ENCODE measurements around the gene ZNF687. TPM values are rescaled to one million over a fixed set of nuclear protein-coding genes. Genes with fewer than 3 reads are reported as not detected.

Gene ZNF687
- total RNA-seq, 1 donor from 2014 or later = 39.9 TPM

DNA sequence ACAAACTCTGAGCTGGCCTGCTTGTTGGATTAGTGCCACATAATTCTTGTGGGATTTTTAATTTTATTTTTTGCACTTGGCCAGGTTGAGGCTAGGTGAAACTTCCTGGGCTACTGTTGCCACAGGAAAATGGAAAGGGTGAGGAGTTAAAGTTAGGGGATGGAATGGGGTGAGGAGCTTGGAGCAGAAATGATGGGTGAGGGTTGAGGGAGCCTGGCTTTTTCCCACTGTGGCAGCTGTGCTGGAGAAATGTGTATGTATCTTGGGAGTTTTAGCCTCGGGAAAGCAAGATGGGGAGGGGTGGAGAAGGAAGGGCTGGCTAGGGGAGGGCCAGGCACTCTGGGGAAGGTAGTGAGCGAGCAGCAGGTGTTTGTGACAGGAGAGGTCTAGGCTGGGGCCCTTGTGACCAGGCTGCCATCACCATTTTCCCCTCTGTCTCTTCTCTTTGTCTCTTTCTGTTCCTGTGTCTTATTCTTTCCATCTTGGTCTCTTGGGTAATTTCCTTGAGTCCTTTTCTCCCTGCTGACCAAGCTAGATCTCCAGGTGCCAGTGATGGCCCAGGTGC lies 2.0 kb downstream of the ZNF687 start:
- H3K4me3 Mint-ChIP-seq = peak overlapping the region; percentile 100
- DNase-seq (ENCODE audit: low read depth, low spot score) = no peak
- H3K27me3 Mint-ChIP-seq (ENCODE audit: low read depth) = peaks cover 4% of the 10 kb centered on the region
- H3K36me3 Mint-ChIP-seq (ENCODE audit: low read depth) = peaks cover 5% of the 10 kb centered on the region
- H3K4me1 Mint-ChIP-seq = peaks cover 26% of the 10 kb centered on the region
- H3K9me3 Mint-ChIP-seq = no peaks in the 10 kb centered on the region
- no peak for TF ChIP-seq CTCF (conservative IDR thresholded peaks at IDR 0.05)
- peak overlapping the region; percentile 48 for H3K27ac Mint-ChIP-seq (ENCODE audit: unreplicated experiment)

DNA sequence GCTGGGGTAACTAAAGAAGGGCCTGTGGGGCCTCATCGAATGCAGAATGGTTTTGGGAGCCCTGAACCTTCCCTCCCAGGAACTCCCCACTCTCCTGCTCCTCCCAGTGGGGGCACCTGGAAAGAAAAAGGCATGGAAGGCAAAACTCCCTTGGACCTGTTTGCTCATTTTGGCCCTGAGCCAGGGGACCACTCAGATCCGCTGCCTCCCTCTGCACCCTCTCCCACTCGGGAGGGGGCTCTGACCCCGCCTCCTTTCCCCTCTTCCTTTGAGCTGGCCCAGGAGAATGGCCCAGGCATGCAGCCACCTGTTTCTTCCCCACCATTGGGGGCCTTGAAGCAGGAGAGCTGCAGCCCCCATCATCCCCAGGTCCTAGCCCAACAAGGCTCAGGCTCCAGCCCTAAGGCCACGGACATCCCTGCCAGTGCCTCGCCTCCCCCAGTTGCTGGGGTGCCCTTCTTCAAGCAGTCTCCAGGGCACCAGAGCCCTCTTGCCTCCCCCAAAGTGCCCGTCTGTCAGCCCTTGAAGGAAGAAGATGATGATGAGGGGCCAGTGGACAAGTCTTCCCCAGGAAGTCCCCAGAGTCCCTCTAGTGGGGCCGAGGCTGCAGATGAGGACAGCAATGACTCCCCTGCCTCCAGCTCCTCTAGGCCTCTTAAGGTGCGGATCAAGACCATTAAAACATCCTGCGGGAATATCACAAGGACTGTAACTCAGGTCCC lies 4.7 kb downstream of the ZNF687 start:
- H3K36me3 Mint-ChIP-seq (ENCODE audit: low read depth) = peaks cover 5% of the 10 kb centered on the region
- no peak overlapping the region for H3K27ac Mint-ChIP-seq (ENCODE audit: unreplicated experiment)
- TF ChIP-seq CTCF (conservative IDR thresholded peaks at IDR 0.05) = no peak
- peak overlapping the region; percentile 68 for H3K4me3 Mint-ChIP-seq
- DNase-seq (ENCODE audit: low read depth, low spot score) = no peak
- H3K9me3 Mint-ChIP-seq = no peaks in the 10 kb centered on the region
- peaks cover 3% of the 10 kb centered on the region for H3K27me3 Mint-ChIP-seq (ENCODE audit: low read depth)
- H3K4me1 Mint-ChIP-seq = peaks cover 21% of the 10 kb centered on the region

- Mint-ChIP-seq H3K9me3 (no peaks in the 10 kb centered on the region), H3K27me3 (ENCODE audit: low read depth) (no peaks in the 10 kb centered on the region), H3K36me3 (ENCODE audit: low read depth) (peaks cover 5% of the 10 kb centered on the region), H3K4me1 (peaks cover 17% of the 10 kb centered on the region), H3K27ac (ENCODE audit: unreplicated experiment) (no peak overlapping the region), H3K4me3 (peak overlapping the region; percentile 68)
- DNase-seq (ENCODE audit: low read depth, low spot score) = no peak
- TF ChIP-seq CTCF (conservative IDR thresholded peaks at IDR 0.05) = no peak
Observed at GRCh38 chr1:151287341-151287699, 5.2 kb downstream of the ZNF687 start.

DNA sequence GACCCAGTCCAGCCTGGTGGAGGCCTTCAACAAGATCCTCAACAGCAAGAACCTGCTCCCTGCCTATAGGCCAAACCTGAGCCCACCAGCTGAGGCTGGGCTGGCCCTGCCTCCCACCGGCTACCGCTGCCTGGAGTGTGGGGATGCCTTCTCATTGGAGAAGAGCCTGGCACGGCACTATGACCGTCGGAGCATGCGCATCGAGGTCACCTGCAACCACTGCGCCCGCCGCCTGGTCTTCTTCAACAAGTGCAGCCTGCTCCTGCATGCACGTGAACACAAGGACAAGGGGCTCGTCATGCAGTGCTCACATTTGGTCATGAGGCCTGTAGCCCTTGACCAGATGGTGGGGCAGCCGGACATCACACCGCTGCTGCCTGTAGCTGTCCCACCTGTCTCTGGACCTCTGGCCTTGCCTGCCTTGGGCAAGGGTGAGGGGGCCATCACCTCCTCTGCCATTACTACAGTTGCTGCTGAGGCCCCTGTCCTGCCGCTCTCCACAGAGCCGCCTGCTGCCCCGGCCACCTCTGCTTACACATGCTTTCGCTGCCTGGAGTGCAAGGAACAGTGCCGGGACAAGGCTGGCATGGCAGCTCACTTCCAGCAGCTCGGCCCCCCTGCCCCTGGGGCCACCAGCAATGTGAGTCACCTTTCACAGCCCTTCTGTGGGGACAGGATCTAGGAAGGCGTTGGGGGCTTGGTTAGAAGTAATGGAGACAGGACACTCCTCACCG lies 5.8 kb downstream of the ZNF687 start:
- no peaks in the 10 kb centered on the region for H3K27me3 Mint-ChIP-seq (ENCODE audit: low read depth)
- no peak overlapping the region for H3K27ac Mint-ChIP-seq (ENCODE audit: unreplicated experiment)
- DNase-seq (ENCODE audit: low read depth, low spot score) = no peak
- H3K4me3 Mint-ChIP-seq = peak overlapping the region; percentile 70
- no peaks in the 10 kb centered on the region for H3K9me3 Mint-ChIP-seq
- peaks cover 10% of the 10 kb centered on the region for H3K36me3 Mint-ChIP-seq (ENCODE audit: low read depth)
- no peak for TF ChIP-seq CTCF (conservative IDR thresholded peaks at IDR 0.05)
- H3K4me1 Mint-ChIP-seq = peaks cover 16% of the 10 kb centered on the region

- H3K9me3 Mint-ChIP-seq = no peaks in the 10 kb centered on the region
- no peak for DNase-seq (ENCODE audit: low read depth, low spot score)
- H3K36me3 Mint-ChIP-seq (ENCODE audit: low read depth) = peaks cover 10% of the 10 kb centered on the region
Observed at GRCh38 chr1:151288502-151288901, 6.4 kb downstream of the ZNF687 start.

More at GRCh38 chr1:151288502-151288901, 6.4 kb downstream of the ZNF687 start:
- Mint-ChIP-seq H3K27ac (ENCODE audit: unreplicated experiment) (no peak overlapping the region), H3K27me3 (ENCODE audit: low read depth) (no peaks in the 10 kb centered on the region), H3K4me1 (peaks cover 11% of the 10 kb centered on the region), H3K4me3 (peak overlapping the region; percentile 70)
- TF ChIP-seq CTCF (conservative IDR thresholded peaks at IDR 0.05) = no peak

Measured in neural crest cell (in vitro differentiated cells).